AG04450 (cell line): ENCODE data around the gene GPR6. TPM values are rescaled to one million over a fixed set of nuclear protein-coding genes. Genes with fewer than 3 reads are reported as not detected.

Experiments
- CTCF ChIA-PET: fragments of 300-600, 350-600 bp; formaldehyde crosslinking; extraction: SDS; loops from one replicate; lab custom pipeline; 2022; ENCODE audit warnings: antibody characterized with exemption, inconsistent platforms; lab: Charles Lee
- POLR2A ChIA-PET: fragments of 350-600 bp; formaldehyde crosslinking; extraction: SDS; loops from one replicate; lab custom pipeline; 2021; ENCODE audit warnings: antibody characterized with exemption, inconsistent platforms; lab: Yijun Ruan, JAX
- DNase-seq: peaks from one replicate; pipeline ENCODE4 v3.0.0-alpha.2; 2011; ENCODE audit warnings: low read depth, low spot score
- H3K27ac ChIP-seq: one replicate; pipeline ENCODE4 v1.5.1; 2012; ENCODE audit warnings: low read depth, low read length, control low read depth
- H3K27me3 ChIP-seq: one replicate; pipeline ENCODE4 v1.6.0; 2012; ENCODE audit warnings: low read length; ENCODE audit not compliant: control insufficient read depth, insufficient read depth
- H3K4me3 ChIP-seq: 2 replicates; pipeline ENCODE4 v1.5.1; 2011; ENCODE audit warnings: mild to moderate bottlenecking, low read depth, low read length, control low read depth
- H3K9me3 ChIP-seq: 2 replicates; pipeline ENCODE4 v1.5.1; 2012; ENCODE audit warnings: low read length; ENCODE audit not compliant: control insufficient read depth, insufficient read depth
- polyA plus RNA-seq: library from polyadenylated mRNA; depleted of rRNA; stranded (reverse); fragments of >200 nt; gene quantifications from 2 replicates; pipeline ENCODE4 v1.2.3, GENCODE V29; 2011; rRNA removed
- TF ChIP-seq, protein P1 (sequence below): IDR thresholded peaks from 2 replicates; pipeline ENCODE4 v1.5.1; 2011; ENCODE audit warnings: low read depth, low read length, control low read depth, inconsistent platforms

Gene GPR6
- polyA plus RNA-seq, 1 experiment: not detected

DNA sequence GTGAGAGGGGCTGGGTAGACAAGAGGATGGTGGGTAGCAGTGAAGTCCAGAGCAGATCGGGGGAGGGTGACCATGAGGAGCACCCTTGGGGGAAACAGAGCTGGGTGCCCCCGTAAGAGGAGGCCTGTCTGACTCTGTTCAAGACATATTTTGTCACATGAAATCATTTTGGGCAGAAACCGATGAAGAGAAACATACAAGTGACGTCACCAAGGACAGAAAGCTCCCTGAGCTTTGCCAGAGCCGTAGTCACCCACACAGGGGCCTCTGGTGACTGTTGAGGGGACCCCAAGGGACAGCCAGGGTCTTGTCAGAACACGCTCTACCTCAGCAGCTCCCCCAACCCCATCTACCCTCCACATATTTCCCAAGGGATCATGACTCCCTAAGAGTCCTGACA, 39.2 kb downstream of the GPR6 start:
- DNase-seq: no peak
- CTCF ChIA-PET: interaction anchor here (2.4 kb wide), 1 partner anchor 22 kb away, joined by 12 read pairs; no protein-coding TSS in a partner anchor

DNA sequence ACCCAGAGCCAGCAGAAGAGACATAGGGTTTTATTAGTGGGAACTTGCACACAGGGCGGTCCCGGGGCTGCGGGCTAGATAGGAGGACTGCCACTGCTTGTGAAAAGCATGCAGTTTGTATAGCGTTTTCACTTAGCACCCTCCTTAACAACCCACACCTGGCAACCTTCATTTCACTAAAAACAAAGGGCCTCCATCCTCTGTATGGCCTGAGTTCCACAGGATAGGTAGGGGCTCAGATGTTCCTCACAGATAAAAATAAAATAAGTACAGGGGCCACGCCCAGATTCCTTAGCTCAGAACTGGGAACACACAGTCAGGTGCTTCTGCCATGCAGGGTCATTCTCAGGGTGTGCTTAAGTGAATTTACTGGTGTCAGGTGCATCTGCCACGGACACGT, 39.8 kb downstream of the GPR6 start:
- CTCF ChIA-PET: interaction anchor here (2.4 kb wide), 1 partner anchor 21 kb away, joined by 12 read pairs; no protein-coding TSS in a partner anchor
- POLR2A ChIA-PET: no interaction called here
- TF ChIP-seq, protein P1, sequence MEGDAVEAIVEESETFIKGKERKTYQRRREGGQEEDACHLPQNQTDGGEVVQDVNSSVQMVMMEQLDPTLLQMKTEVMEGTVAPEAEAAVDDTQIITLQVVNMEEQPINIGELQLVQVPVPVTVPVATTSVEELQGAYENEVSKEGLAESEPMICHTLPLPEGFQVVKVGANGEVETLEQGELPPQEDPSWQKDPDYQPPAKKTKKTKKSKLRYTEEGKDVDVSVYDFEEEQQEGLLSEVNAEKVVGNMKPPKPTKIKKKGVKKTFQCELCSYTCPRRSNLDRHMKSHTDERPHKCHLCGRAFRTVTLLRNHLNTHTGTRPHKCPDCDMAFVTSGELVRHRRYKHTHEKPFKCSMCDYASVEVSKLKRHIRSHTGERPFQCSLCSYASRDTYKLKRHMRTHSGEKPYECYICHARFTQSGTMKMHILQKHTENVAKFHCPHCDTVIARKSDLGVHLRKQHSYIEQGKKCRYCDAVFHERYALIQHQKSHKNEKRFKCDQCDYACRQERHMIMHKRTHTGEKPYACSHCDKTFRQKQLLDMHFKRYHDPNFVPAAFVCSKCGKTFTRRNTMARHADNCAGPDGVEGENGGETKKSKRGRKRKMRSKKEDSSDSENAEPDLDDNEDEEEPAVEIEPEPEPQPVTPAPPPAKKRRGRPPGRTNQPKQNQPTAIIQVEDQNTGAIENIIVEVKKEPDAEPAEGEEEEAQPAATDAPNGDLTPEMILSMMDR: no peak
- no peak overlapping the region for H3K4me3 ChIP-seq
- H3K27ac ChIP-seq: no peak overlapping the region
- H3K27me3 ChIP-seq: peaks cover 4% of the 10 kb centered on the region
- no peaks in the 10 kb centered on the region for H3K9me3 ChIP-seq
- DNase-seq: no peak

More for the DNA sequence above, 39.2 kb downstream of the GPR6 start:
- Histone ChIP-seq H3K27me3 (peaks cover 4% of the 10 kb centered on the region), H3K9me3 (no peaks in the 10 kb centered on the region), H3K4me3 (no peak overlapping the region), H3K27ac (no peak overlapping the region)
- POLR2A ChIA-PET: no interaction called here
- TF ChIP-seq, protein P1: no peak

DNA sequence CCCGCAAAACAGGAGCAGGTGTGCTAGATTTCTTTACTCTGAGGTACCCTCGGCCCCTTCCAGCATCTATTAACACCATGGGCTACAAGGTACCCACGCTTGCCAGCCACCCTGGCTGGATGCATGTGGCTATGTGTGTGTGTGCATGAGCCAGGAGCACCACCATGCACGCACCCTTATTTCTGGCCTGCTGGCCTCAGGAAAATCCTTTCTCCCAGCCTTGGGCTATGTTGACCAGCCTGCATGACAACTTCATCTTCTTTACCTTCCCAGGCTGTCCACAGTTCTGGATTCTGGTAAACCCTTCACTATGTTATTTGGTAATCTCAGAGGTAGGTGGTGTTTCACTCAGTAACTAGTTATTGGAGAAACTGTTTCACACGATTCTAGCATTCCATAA, 40.4 kb downstream of the GPR6 start:
- Histone ChIP-seq H3K9me3 (no peaks in the 10 kb centered on the region), H3K27ac (no peak overlapping the region), H3K27me3 (peaks cover 4% of the 10 kb centered on the region), H3K4me3 (no peak overlapping the region)
- DNase-seq: no peak
- CTCF ChIA-PET: interaction anchor here (1.9 kb wide), 1 partner anchor 21 kb away, joined by 9 read pairs; no protein-coding TSS in a partner anchor
- POLR2A ChIA-PET: no interaction called here
- TF ChIP-seq, protein P1: no peak

DNA sequence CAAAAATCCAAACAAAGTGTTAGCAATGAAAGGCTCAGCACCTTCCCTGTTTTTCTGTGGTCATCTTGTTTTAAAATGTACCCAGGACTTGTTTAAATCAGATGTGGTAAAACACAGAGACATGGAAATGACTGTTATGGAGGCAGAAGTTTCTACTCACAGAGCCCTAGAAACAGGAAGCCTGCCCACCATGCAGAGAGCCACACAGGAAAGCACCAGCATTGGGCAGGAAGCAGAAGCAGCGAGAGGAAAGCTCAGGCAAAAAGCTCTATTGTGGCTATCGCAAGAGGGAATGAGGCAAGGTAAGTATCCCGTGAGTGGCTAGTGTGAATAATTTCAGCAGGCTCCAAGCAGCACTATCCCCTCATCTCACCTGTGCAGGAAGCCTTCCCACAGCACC, 42.8 kb downstream of the GPR6 start:
- Histone ChIP-seq H3K4me3 (no peak overlapping the region), H3K9me3 (no peaks in the 10 kb centered on the region), H3K27me3 (peaks cover 4% of the 10 kb centered on the region), H3K27ac (no peak overlapping the region)
- DNase-seq: no peak
- ChIA-PET CTCF (no interaction called here), POLR2A (no interaction called here)
- TF ChIP-seq, protein P1: no peak

DNA sequence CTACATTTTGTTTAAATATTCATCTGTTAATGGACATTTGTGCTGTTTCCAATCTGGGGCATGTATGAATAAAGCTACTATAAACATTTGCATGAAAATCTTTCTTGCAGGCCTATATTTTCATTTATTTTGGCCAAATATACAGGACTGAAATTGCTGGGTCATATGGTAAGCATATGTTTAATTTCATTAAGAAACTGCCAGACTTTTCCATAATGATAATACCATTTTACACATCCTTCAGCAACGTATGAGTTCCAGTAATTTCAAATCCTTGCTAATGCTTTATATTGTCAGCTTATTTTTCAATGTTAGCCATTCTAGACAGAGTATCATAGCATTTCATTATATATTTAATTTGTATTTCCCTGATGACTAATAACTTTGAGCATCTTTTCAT, 51.0 kb downstream of the GPR6 start:
- TF ChIP-seq, protein P1: no peak
- peaks cover 7% of the 10 kb centered on the region for H3K27me3 ChIP-seq
- H3K9me3 ChIP-seq: no peaks in the 10 kb centered on the region
- POLR2A ChIA-PET: no interaction called here
- H3K4me3 ChIP-seq: no peak overlapping the region
- CTCF ChIA-PET: interaction anchor here (0.9 to 4.0 kb wide), 2 partner anchors 10 to 324 kb away, joined by 5 to 48 read pairs; no protein-coding TSS in a partner anchor
- no peak for DNase-seq
- no peak overlapping the region for H3K27ac ChIP-seq

Other genes starting within 250 kb of the GPR6 start
- 15.7 and 22.3 TPM in 2 replicates for gene WASF1, start 201.4 kb downstream of the GPR6 start, polyA plus RNA-seq
- gene CDC40, start 202.1 kb downstream of the GPR6 start, polyA plus RNA-seq: 15.0 and 26.4 TPM in 2 replicates